Muscle layer of duodenum (tissue), 2 donors: ENCODE results near the gene DOLK.

ENCODE experiments used
- H3K27ac ChIP-seq: one replicate; pipeline ENCODE4 v1.7.0; 2013; ENCODE audit warnings: mild to moderate bottlenecking, low read length
- H3K27me3 ChIP-seq: one replicate; pipeline ENCODE4 v1.7.0; 2013; ENCODE audit warnings: low read depth, mild to moderate bottlenecking, control low read depth, low read length
- H3K36me3 ChIP-seq, 2 donors: one replicate each; pipeline ENCODE4 v1.7.0; 2013; ENCODE audit warnings: low read length in 2 of 2, control low read depth in 1 of 2, mild to moderate bottlenecking in 1 of 2; ENCODE audit not compliant: insufficient read depth in 2 of 2, control insufficient read depth in 1 of 2
- H3K4me1 ChIP-seq, 2 donors: one replicate each; pipeline ENCODE4 v1.7.0; 2013; ENCODE audit warnings: low read length in 2 of 2, mild to moderate bottlenecking in 2 of 2, control low read depth in 1 of 2, moderate library complexity in 1 of 2; ENCODE audit not compliant: insufficient read depth in 2 of 2, control insufficient read depth in 1 of 2
- H3K4me3 ChIP-seq, 2 donors: one replicate each; pipeline ENCODE4 v1.7.0; 2013; ENCODE audit warnings: low read length in 2 of 2, low read depth in 1 of 2, mild to moderate bottlenecking in 1 of 2
- H3K9me3 ChIP-seq, 2 donors: one replicate each; pipeline ENCODE4 v1.7.0; 2013; ENCODE audit warnings: low read length in 2 of 2, control low read depth in 1 of 2, mild to moderate bottlenecking in 1 of 2; ENCODE audit not compliant: control insufficient read depth in 1 of 2
- donor health status: healthy.

DOLK gene

DNA sequence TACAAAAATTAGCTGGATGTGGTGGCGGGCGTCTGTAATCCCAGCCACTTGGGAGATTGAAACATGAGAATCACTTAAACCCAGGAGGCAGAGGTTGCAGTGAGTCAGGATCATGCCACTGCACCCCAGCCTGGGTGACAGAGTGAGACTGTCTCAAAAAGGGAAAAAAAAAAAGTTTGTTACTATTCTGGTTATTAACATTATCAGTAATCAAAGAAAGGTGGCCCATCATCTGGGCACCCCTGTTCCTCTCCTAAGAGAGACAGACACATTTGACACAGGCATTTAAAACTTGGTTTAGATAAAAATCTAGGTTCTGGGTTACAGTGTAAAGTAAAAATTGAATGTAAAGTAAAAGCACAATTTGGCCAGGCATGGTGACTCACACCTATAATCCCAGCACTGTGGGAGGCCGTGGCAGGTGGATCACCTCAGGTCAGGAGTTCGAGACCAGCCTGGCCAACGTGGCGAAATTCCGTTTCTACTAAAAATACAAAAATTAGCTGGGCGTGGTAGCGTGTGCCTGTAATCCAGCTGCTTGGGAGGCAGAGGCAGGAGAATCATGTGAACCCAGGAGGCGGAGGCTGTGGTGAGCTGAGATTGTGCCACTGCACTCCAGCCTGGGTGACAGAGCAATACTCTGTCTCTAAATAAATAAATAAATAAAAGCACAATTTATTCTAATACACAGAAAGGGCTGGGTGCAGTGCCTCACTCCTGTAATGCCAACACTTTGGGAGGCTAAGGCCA is 43.4 kb downstream of the DOLK start:
- H3K4me1 ChIP-seq = peaks cover 5 to 8% of the 10 kb centered on the region in 2 donors
- no peaks in the 10 kb centered on the region for H3K27me3 ChIP-seq
- H3K4me3 ChIP-seq = no peak overlapping the region
- H3K36me3 ChIP-seq = peaks cover 17 to 32% of the 10 kb centered on the region in 2 donors
- H3K27ac ChIP-seq = no peak overlapping the region
- H3K9me3 ChIP-seq = no peaks in the 10 kb centered on the region

DNA sequence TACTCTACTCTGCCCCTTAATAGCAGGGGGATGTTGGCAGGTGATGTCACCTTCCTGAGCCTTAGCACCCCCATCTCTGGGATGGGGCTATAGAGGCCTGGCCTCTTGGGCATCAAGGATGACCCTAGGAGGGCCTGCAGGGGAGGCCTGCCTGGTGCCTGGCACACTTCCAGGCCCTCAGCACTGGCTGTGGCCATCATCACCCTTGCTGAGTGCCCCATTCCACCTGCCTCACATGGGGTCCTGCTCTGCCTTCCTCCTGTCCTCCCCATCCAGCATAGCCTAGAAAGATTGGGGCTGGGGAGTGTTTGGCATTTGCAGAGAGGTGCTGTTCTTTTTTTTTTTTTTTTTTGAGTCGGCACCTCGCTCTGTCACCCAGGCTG is 44.3 kb downstream of the DOLK start:
- H3K27ac ChIP-seq = no peak overlapping the region
- no peaks in the 10 kb centered on the region for H3K9me3 ChIP-seq
- H3K36me3 ChIP-seq = peaks cover 8 to 25% of the 10 kb centered on the region in 2 donors
- H3K4me3 ChIP-seq = no peak overlapping the region
- H3K4me1 ChIP-seq = peaks cover 5 to 8% of the 10 kb centered on the region in 2 donors
- no peaks in the 10 kb centered on the region for H3K27me3 ChIP-seq

DNA sequence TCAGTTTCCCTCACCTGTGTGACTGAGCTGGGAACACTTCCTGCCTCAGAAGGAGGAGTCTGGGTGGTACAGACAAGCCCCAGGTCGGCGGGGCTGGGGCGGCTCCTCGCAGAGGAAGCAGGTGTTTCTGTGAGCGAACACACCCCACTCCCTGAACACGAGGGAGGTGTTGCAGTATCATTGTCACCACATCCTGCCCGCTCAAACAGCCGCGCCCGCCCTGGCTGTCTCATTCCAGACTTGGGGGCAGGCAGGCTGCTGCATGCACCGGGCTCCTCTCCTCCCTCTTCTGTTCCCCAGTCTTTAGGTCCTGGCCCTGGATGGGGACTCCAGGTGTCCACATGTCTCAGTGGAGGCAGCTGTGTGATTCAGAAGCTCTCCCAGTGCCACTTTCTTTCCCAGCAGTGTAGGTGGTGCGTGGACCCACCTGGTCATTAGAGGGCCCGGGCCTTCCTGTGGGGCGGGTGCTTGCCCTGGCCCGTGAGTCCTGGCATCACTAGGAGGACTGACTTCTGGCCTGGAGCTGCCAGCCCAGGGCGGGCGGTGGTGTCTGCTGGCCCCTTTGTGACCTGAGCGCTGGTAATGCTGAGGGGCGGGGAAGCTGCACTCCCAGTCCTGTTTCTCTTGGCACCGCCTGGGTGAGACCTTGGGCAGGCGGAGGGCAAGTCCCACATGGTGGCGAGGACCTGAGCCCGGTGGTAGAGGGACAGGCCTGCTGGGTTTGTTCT is 44.9 kb downstream of the DOLK start:
- H3K9me3 ChIP-seq = no peaks in the 10 kb centered on the region
- H3K27me3 ChIP-seq = no peaks in the 10 kb centered on the region
- no peak overlapping the region for H3K4me3 ChIP-seq
- peaks cover 2 to 20% of the 10 kb centered on the region in 2 donors for H3K36me3 ChIP-seq
- H3K4me1 ChIP-seq = peaks cover 5 to 8% of the 10 kb centered on the region in 2 donors
- H3K27ac ChIP-seq = no peak overlapping the region

DNA sequence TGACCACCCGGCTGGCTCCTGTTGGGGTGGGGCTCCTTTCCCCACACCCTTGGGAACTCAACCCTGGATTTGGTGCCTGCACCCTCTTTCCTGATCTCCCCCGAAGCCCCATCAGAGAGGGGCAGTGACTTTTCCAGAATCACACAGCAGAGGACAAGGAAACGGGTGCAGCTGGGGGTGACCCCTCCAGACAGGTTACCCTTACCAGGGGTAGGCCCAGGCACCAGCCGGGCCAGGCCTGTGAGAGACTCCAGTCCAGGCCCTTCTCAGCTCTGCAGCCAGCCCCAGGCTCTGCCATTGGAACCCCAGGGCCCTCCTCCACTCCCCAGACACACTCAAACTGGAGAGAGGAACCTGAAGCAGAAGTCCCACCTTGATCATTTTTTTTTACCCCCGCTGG is 45.6 kb downstream of the DOLK start:
- Histone ChIP-seq H3K36me3 (peaks cover 0 to 21% of the 10 kb centered on the region in 2 donors), H3K27ac (no peak overlapping the region), H3K4me1 (peaks cover 5 to 8% of the 10 kb centered on the region in 2 donors), H3K4me3 (no peak overlapping the region), H3K9me3 (no peaks in the 10 kb centered on the region), H3K27me3 (no peaks in the 10 kb centered on the region)

DNA sequence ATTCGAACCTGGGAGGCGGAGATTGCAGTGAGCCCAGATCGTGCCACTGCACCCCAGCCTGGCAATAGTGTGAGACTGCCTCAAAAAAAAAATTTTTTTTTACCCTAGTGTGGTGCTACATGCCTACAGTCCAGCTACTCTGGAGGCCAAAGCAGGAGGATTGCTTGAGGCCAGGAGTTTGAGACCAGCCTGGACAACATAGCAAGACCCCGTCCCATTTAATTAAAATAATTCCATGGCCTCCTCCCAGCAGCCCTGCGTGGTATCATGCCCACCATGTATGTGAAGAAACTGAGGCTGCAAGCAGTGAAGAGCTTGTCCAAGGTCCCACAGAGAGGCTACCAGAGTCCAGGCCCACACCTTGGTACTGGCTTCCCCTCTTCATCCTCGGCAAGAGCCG is 46.0 kb downstream of the DOLK start:
- Histone ChIP-seq H3K9me3 (no peaks in the 10 kb centered on the region), H3K4me1 (peaks cover 5 to 8% of the 10 kb centered on the region in 2 donors), H3K27me3 (no peaks in the 10 kb centered on the region), H3K36me3 (peaks cover 0 to 22% of the 10 kb centered on the region in 2 donors), H3K27ac (no peak overlapping the region), H3K4me3 (no peak overlapping the region)

DNA sequence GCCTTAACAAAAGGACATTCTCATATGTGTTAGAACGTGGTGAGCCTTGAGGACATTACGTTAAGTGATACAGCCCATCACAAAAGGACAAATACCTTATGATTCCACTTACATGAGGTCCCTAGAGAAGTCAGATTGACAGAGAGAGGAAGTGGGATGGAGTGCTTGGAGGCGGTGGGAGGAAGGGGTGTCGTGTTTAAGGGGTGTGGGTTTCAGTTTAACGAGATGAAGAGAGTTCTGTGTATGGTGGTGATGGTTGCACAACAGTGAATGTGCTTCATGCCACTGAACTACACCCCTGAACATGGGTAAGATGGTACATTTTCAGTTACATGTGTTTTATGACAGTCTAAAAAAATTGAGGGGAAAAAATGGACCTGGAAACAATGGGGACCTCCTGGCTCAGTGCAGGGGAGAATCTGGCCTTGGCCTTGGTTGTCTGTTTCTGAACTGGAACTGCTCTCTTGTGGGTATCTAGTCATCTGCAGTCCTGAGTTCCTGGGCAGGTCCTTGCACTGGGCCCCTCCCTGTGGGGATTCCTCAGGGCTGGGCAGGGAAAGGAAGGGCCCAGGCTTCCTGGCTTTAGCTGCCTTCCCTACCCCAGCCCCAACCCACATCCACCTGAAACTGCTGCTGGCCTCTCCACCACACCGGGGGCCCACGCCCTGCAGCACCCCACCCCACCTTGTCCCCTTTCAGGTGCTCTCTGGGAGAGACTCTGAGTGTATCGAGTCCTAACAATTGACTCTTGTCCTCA is 47.7 kb downstream of the DOLK start:
- peaks cover 0 to 29% of the 10 kb centered on the region in 2 donors for H3K36me3 ChIP-seq
- H3K27me3 ChIP-seq = no peaks in the 10 kb centered on the region
- H3K4me1 ChIP-seq = peaks cover 5 to 8% of the 10 kb centered on the region in 2 donors
- H3K27ac ChIP-seq = no peak overlapping the region
- no peak overlapping the region for H3K4me3 ChIP-seq
- H3K9me3 ChIP-seq = no peaks in the 10 kb centered on the region

DNA sequence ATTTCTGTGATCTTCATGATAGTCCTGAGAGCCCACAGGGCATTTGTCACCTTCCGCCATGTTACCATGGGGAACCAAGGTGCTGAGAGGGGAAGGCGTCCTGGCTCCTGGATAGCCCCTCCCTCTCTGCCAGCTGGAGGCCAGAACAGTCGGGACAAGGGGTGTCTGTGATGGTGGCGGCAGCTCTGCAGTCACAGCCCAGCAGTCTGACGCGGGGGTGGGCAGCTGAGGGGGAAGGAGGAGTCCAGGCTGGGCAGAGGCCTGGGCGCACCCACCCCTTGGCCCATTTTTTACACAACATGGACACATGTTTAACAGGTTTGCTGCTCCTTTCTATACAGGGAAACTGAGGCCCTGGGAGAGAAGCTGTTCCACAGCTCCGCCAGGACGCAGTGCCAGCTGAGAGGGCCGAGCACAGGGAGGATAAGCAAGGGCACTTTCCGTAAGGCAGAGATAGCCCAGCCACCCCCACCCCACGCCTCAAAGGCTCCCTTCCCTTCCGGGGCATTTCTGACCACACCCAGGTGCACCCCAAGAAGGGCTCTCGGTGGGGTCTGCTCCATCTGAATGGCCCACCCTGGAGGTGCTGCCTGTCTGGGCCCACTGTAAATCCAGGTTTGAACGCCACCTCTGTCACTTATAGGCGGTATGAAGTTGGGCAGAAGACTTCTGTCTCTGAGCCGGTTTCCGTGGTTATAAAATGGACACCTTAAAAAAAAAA is 48.4 kb downstream of the DOLK start:
- H3K9me3 ChIP-seq = no peaks in the 10 kb centered on the region
- H3K36me3 ChIP-seq = peaks cover 0 to 29% of the 10 kb centered on the region in 2 donors
- H3K4me1 ChIP-seq = peaks cover 5 to 8% of the 10 kb centered on the region in 2 donors
- H3K4me3 ChIP-seq = no peak overlapping the region
- no peak overlapping the region for H3K27ac ChIP-seq
- H3K27me3 ChIP-seq = no peaks in the 10 kb centered on the region

DNA sequence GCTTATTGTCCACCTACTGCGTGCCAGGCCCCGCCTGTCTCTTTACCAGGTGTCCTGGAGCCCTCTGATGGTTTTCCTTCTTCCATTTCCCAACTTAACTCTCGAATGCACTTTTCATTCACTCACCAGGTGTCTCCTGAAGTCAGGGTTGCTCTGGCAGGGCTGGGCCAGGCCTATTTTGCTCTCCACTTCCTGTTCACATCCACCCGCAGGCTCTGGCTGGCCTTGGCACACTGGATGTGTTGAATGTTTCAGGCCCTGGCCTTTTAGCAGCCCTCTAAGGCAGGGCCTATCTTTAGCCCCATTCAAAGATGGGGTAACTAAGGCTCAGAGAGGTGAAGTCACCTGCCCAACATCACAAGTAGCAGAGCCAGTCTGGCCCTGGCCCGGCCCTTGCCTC is 49.0 kb downstream of the DOLK start:
- H3K27ac ChIP-seq = no peak overlapping the region
- H3K4me1 ChIP-seq = peaks cover 6 to 8% of the 10 kb centered on the region in 2 donors
- no peaks in the 10 kb centered on the region for H3K9me3 ChIP-seq
- peaks cover 0 to 29% of the 10 kb centered on the region in 2 donors for H3K36me3 ChIP-seq
- H3K27me3 ChIP-seq = no peaks in the 10 kb centered on the region
- no peak overlapping the region for H3K4me3 ChIP-seq

DNA sequence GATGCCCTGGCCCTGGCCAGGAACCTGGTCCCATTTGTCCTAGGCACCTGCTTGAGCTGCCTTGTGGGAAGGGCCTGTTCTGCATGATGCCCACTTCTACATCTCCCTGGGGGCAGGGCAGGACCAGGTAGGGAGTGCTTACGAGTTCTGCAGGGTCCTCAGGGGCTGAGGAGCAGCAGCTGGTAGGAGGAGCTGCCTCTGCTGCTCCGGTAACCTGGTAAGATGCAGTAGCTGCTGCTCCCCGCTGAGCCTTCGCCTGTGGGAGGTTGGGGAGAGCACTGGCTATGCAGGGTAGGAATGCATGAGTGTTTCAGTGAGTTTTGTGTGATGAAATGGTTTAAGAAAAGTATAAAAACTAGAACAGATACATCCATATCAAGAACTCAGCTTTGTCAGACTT is 51.8 kb downstream of the DOLK start:
- H3K4me3 ChIP-seq = no peak overlapping the region
- H3K4me1 ChIP-seq = peaks cover 18 to 23% of the 10 kb centered on the region in 2 donors
- peaks cover 0 to 22% of the 10 kb centered on the region in 2 donors for H3K36me3 ChIP-seq
- no peak overlapping the region for H3K27ac ChIP-seq
- no peaks in the 10 kb centered on the region for H3K9me3 ChIP-seq
- H3K27me3 ChIP-seq = no peaks in the 10 kb centered on the region
